GM23338 (cell line): ENCODE measurements around the gene SYMPK. TPM values are rescaled to one million over a fixed set of nuclear protein-coding genes. Genes with fewer than 3 reads are reported as not detected.

Experiments used
- ATAC-seq: fragments of 200-7000 bp; cut with Tn5 transposase; 3 replicates; pipeline ENCODE4 v1.9.1; 2020
- DNase-seq: peaks from one replicate; pipeline ENCODE4 v3.0.0-alpha.2; 2015; ENCODE audit warnings: low spot score
- H2AFZ ChIP-seq: fragments of 200-600 bp; sonication (generic); 2 replicates; pipeline ENCODE4 v1.8.0; 2016; ENCODE audit warnings: antibody characterized with exemption, mild to moderate bottlenecking, moderate library complexity
- H3F3A ChIP-seq: fragments of 200-600 bp; sonication (generic); replicated peaks from 2 replicates; pipeline ENCODE4 v1.8.0; 2017; ENCODE audit warnings: antibody characterized with exemption, mixed run types, low read depth
- H3K27ac ChIP-seq: fragments of 200-600 bp; sonication (generic); 2 replicates; pipeline ENCODE4 v1.6.1; 2016; ENCODE audit warnings: low read depth
- H3K27me3 ChIP-seq: fragments of 200-600 bp; sonication (generic); 2 replicates; pipeline ENCODE4 v1.8.0; 2016; ENCODE audit warnings: mild to moderate bottlenecking, mixed run types, moderate library complexity; ENCODE audit not compliant: insufficient read depth
- H3K36me3 ChIP-seq: fragments of 200-600 bp; sonication (generic); 2 replicates; pipeline ENCODE4 v1.8.0; 2016; ENCODE audit warnings: mild to moderate bottlenecking; ENCODE audit not compliant: insufficient read depth
- H3K4me1 ChIP-seq: fragments of 200-600 bp; sonication (generic); 2 replicates; pipeline ENCODE4 v1.8.0; 2016; ENCODE audit warnings: mild to moderate bottlenecking, moderate library complexity; ENCODE audit not compliant: insufficient read depth
- H3K4me2 ChIP-seq: fragments of 200-600 bp; sonication (generic); 2 replicates; pipeline ENCODE4 v1.7.1; 2017; ENCODE audit warnings: mixed run types
- H3K4me3 ChIP-seq: fragments of 200-600 bp; sonication (generic); 2 replicates; pipeline ENCODE4 v1.6.1; 2016; ENCODE audit warnings: mixed run types
- H3K79me2 ChIP-seq: fragments of 200-600 bp; sonication (generic); replicated peaks from 2 replicates; pipeline ENCODE4 v1.8.0; 2017; ENCODE audit warnings: mild to moderate bottlenecking; ENCODE audit not compliant: insufficient read depth
- H3K9me2 ChIP-seq: fragments of 200-600 bp; sonication (generic); 2 replicates; pipeline ENCODE4 v1.8.0; 2017; ENCODE audit not compliant: insufficient read depth
- H4K20me1 ChIP-seq: fragments of 200-600 bp; sonication (generic); replicated peaks from 2 replicates; pipeline ENCODE4 v1.8.0; 2017; ENCODE audit warnings: mild to moderate bottlenecking; ENCODE audit not compliant: insufficient read depth
- H3K27ac Mint-ChIP-seq: 2 replicates; pipeline ENCODE4 v1.8.0; 2020; ENCODE audit warnings: inconsistent platforms, mild to moderate bottlenecking, moderate library complexity, mixed read lengths
- H3K27me3 Mint-ChIP-seq: 3 replicates; pipeline ENCODE4 v1.8.0; 2022; ENCODE audit warnings: low read depth, mild to moderate bottlenecking, moderate library complexity, mixed read lengths, inconsistent platforms; ENCODE audit not compliant: insufficient read depth, poor library complexity
- H3K36me3 Mint-ChIP-seq: 3 replicates; pipeline ENCODE4 v1.8.0; 2021; ENCODE audit warnings: low read depth, mild to moderate bottlenecking, inconsistent platforms, moderate library complexity, mixed read lengths
- H3K4me1 Mint-ChIP-seq: 3 replicates; pipeline ENCODE4 v1.8.0; 2020; ENCODE audit warnings: mild to moderate bottlenecking, inconsistent platforms, mixed read lengths
- H3K4me3 Mint-ChIP-seq: 3 replicates; pipeline ENCODE4 v1.8.0; 2021; ENCODE audit warnings: moderate library complexity, mild to moderate bottlenecking, inconsistent platforms, mixed read lengths
- H3K9me3 Mint-ChIP-seq: 3 replicates; pipeline ENCODE4 v1.8.0; 2020; ENCODE audit warnings: moderate library complexity, mild to moderate bottlenecking, inconsistent platforms, mixed read lengths
- CREB1 ChIP-seq: fragments of 250-450 bp; sonication (Bioruptor Pico); IDR thresholded peaks from 2 replicates; pipeline ENCODE4 v1.5.0; 2020; ENCODE audit warnings: low read depth, mild to moderate bottlenecking, moderate library complexity
- CTCF ChIP-seq, 2 experiments: fragments of 200-600 bp in 1 of 2; sonication (generic) in 1 of 2; conservative IDR thresholded peaks; 2 replicates each; pipeline versions ENCODE4 v1.5.1 to v1.6.1; 2016 to 2017; ENCODE audit warnings: antibody characterized with exemption in 2 of 2, low read depth in 2 of 2, mild to moderate bottlenecking in 2 of 2, moderate library complexity in 1 of 2
- ETS1 ChIP-seq: IDR thresholded peaks from 2 replicates; pipeline ENCODE4 v1.6.1; 2016; ENCODE audit warnings: antibody characterized with exemption
- EZH2phosphoT487 ChIP-seq: fragments of 200-600 bp; sonication (generic); IDR thresholded peaks from one replicate; pipeline ENCODE4 v1.8.1; 2018; ENCODE audit warnings: antibody characterized with exemption; ENCODE audit not compliant: unreplicated experiment
- JUNB ChIP-seq: IDR thresholded peaks from one replicate; pipeline ENCODE4 v1.6.1; 2016; ENCODE audit warnings: antibody characterized with exemption; ENCODE audit not compliant: unreplicated experiment
- STAT1 ChIP-seq: IDR thresholded peaks from one replicate; pipeline ENCODE4 v1.6.1; 2016; ENCODE audit warnings: antibody characterized with exemption; ENCODE audit not compliant: unreplicated experiment
- ZNF114 ChIP-seq: fragments of 250-450 bp; sonication (Bioruptor Pico); IDR thresholded peaks from 2 replicates; pipeline ENCODE4 v1.5.0; 2020; ENCODE audit warnings: mild to moderate bottlenecking, moderate library complexity
- ZNF462 ChIP-seq: fragments of 250-450 bp; sonication (Bioruptor Pico); IDR thresholded peaks from 2 replicates; pipeline ENCODE4 v1.5.0; 2020; ENCODE audit warnings: mild to moderate bottlenecking, moderate library complexity
- polyA plus RNA-seq: library from polyadenylated mRNA; unstranded; fragments of >200 nt; fragmentation: Nextera tagmentation; extraction: Ambion mirVana; gene quantifications from 2 replicates; pipeline ENCODE4 v1.2.1, GENCODE V29; 2016
- total RNA-seq: library from RNA; depleted of rRNA; stranded (reverse); fragments of >200 nt; shearing (Covaris generic); gene quantifications from 2 replicates; pipeline ENCODE4 v1.2.3, GENCODE V29; 2014

SYMPK gene
- total and polyA plus RNA-seq, 2 experiments from 2014 or later: 36.8 to 82.1 TPM

GRCh38 chr19:45785781-45786532 is 77.0 kb downstream of the SYMPK start (continued):
- TF ChIP-seq ETS1: no peak
- TF ChIP-seq CREB1 (CRISPR knock-in tag): no peak
- no peak for TF ChIP-seq JUNB
- no peak for TF ChIP-seq EZH2phosphoT487

- Histone ChIP-seq H3K36me3 (no peaks in the 10 kb centered on the region; the same call in 1 of the 2 replicates), H3K9me2 (no peaks in the 10 kb centered on the region), H3F3A (peaks cover 8% of the 10 kb centered on the region; the same call in 1 of the 2 replicates), H4K20me1 (peaks cover 15% of the 10 kb centered on the region), H3K27ac (no peak overlapping the region), H2AFZ (no peak overlapping the region), H3K4me3 (no peak overlapping the region), H3K79me2 (no peaks in the 10 kb centered on the region), H3K4me1 (peaks cover 25% of the 10 kb centered on the region), H3K4me2 (no peak overlapping the region), H3K27me3 (peaks cover 4% of the 10 kb centered on the region)
- Mint-ChIP-seq H3K36me3 (peaks cover 38% of the 10 kb centered on the region), H3K9me3 (no peaks in the 10 kb centered on the region; the same call in 2 of the 3 replicates), H3K4me3 (no peak overlapping the region), H3K4me1 (peaks cover 22% of the 10 kb centered on the region), H3K27me3 (peaks cover 22% of the 10 kb centered on the region), H3K27ac (no peak overlapping the region)
- ATAC-seq (no peak), DNase-seq (no peak)
- no peak for TF ChIP-seq STAT1
Observed at GRCh38 chr19:45785097-45785496, 77.8 kb downstream of the SYMPK start.

GRCh38 chr19:45784096-45784495 is 78.9 kb downstream of the SYMPK start:
- H3K4me3 Mint-ChIP-seq: no peak overlapping the region
- Histone ChIP-seq H2AFZ (no peak overlapping the region), H3K79me2 (no peaks in the 10 kb centered on the region), H3K4me2 (no peak overlapping the region), H3K4me3 (no peak overlapping the region), H3K9me2 (no peaks in the 10 kb centered on the region), H3K27ac (no peak overlapping the region), H3K36me3 (no peaks in the 10 kb centered on the region; the same call in 1 of the 2 replicates), H4K20me1 (peaks cover 13% of the 10 kb centered on the region), H3K27me3 (peaks cover 8% of the 10 kb centered on the region), H3F3A (peaks cover 10% of the 10 kb centered on the region; the same call in 1 of the 2 replicates), H3K4me1 (peaks cover 30% of the 10 kb centered on the region)
- no peak overlapping the region for H3K27ac Mint-ChIP-seq
- H3K36me3 Mint-ChIP-seq: peaks cover 30% of the 10 kb centered on the region
- H3K27me3 Mint-ChIP-seq: peaks cover 26% of the 10 kb centered on the region
- H3K4me1 Mint-ChIP-seq: peaks cover 27% of the 10 kb centered on the region
- ATAC-seq (no peak), DNase-seq (no peak)
- H3K9me3 Mint-ChIP-seq: no peaks in the 10 kb centered on the region; the same call in 2 of the 3 replicates
- TF ChIP-seq ZNF114 (CRISPR knock-in tag) (no peak), ZNF462 (CRISPR knock-in tag) (no peak), CTCF (conservative IDR thresholded peaks at IDR 0.05; ENCODE audit: low read depth in 2 of 2) (no peak)
